HepG2 (cell line): ENCODE data around the gene CEP68. TPM values are rescaled to one million over a fixed set of nuclear protein-coding genes. Genes with fewer than 3 reads are reported as not detected.

Experiments
- ARHGAP35 ChIP-seq: sonication (generic); formaldehyde crosslinking; IDR thresholded peaks from 2 replicates; pipeline ENCODE4 v1.9.0; 2022; ENCODE audit warnings: mild to moderate bottlenecking, inconsistent platforms, moderate library complexity, missing genetic modification reagents, borderline replicate concordance
- ATRX ChIP-seq: sonication (generic); formaldehyde crosslinking; IDR thresholded peaks from 2 replicates; pipeline ENCODE4 v1.4.0; 2020; ENCODE audit warnings: missing genetic modification reagents, borderline replicate concordance
- CBX2 ChIP-seq, 2 experiments: fragments of 200-600 bp in 1 of 2; sonication (generic); formaldehyde crosslinking in 1 of 2; IDR thresholded peaks; 2 replicates each; pipeline versions ENCODE4 v1.7.0 to v1.8.1; 2018 to 2022; ENCODE audit warnings: low read depth in 2 of 2, low read length in 1 of 2, mild to moderate bottlenecking in 1 of 2, missing genetic modification reagents in 1 of 2
- ESRRA ChIP-seq: sonication (generic); formaldehyde crosslinking; IDR thresholded peaks from 2 replicates; pipeline ENCODE4 v1.5.1; 2020; ENCODE audit warnings: mild to moderate bottlenecking, low read depth, missing genetic modification reagents
- GTF3A ChIP-seq: sonication (generic); formaldehyde crosslinking; conservative IDR thresholded peaks from 2 replicates; pipeline ENCODE4 v1.4.0; 2020; ENCODE audit warnings: mild to moderate bottlenecking, missing genetic modification reagents
- ISL2 ChIP-seq: sonication (generic); formaldehyde crosslinking; IDR thresholded peaks from 2 replicates; pipeline ENCODE4 v1.5.0; 2020; ENCODE audit warnings: missing genetic modification reagents
- RBM39 ChIP-seq: fragments of 200-400 bp; formaldehyde crosslinking; IDR thresholded peaks from one replicate; pipeline ENCODE4 v1.6.1; 2018; ENCODE audit warnings: antibody characterized with exemption, mild to moderate bottlenecking, low read depth, low read length; ENCODE audit not compliant: poor library complexity, severe bottlenecking
- RFXAP ChIP-seq: sonication (generic); formaldehyde crosslinking; IDR thresholded peaks from 2 replicates; pipeline ENCODE4 v1.4.0; 2020; ENCODE audit warnings: missing genetic modification reagents, borderline replicate concordance
- RORA ChIP-seq: sonication (generic); formaldehyde crosslinking; IDR thresholded peaks from 2 replicates; pipeline ENCODE4 v1.5.0; 2020; ENCODE audit warnings: mild to moderate bottlenecking, missing genetic modification reagents, moderate library complexity
- TMF1 ChIP-seq: sonication (generic); formaldehyde crosslinking; IDR thresholded peaks from 2 replicates; pipeline ENCODE4 v1.8.1; 2022; ENCODE audit warnings: low read depth, missing genetic modification reagents
- ZNF468 ChIP-seq: sonication (generic); formaldehyde crosslinking; IDR thresholded peaks from 2 replicates; pipeline ENCODE4 v1.8.0; 2022; ENCODE audit warnings: mild to moderate bottlenecking, moderate library complexity, missing genetic modification reagents
- ZNF670 ChIP-seq: sonication (generic); formaldehyde crosslinking; IDR thresholded peaks from 2 replicates; pipeline ENCODE4 v1.8.0; 2022; ENCODE audit warnings: mild to moderate bottlenecking, missing genetic modification reagents, borderline replicate concordance
- ZNF737 ChIP-seq: sonication (generic); formaldehyde crosslinking; IDR thresholded peaks from 2 replicates; pipeline ENCODE4 v1.5.0; 2020; ENCODE audit warnings: missing genetic modification reagents, mild to moderate bottlenecking, borderline replicate concordance
- ZNF749 ChIP-seq: sonication (generic); formaldehyde crosslinking; IDR thresholded peaks from 2 replicates; pipeline ENCODE4 v1.8.0; 2022; ENCODE audit warnings: mild to moderate bottlenecking, missing genetic modification reagents, moderate library complexity, borderline replicate concordance
- ZSCAN30 ChIP-seq: sonication (generic); formaldehyde crosslinking; IDR thresholded peaks from 2 replicates; pipeline ENCODE4 v1.5.0; 2020; ENCODE audit warnings: mild to moderate bottlenecking, missing genetic modification reagents
- polyA plus RNA-seq, 8 experiments: library from polyadenylated mRNA; depleted of rRNA in 3 of 8; stranded (reverse) in 7 of 8; unstranded in 1 of 8; fragments of >200 nt; fragmentation: Illumina TruSeq in 4 of 8; extraction: Trizol in 4 of 8; gene quantifications; 2 replicates each; pipeline versions ENCODE4 v1.2.1 to v1.2.3, GENCODE V29; 2011 to 2016; ENCODE audit warnings: low read depth in 4 of 8, missing spikeins in 1 of 8, mixed read lengths in 1 of 8; ENCODE audit not compliant: insufficient read depth in 1 of 8
- total RNA-seq, 5 experiments: library from RNA; depleted of rRNA; stranded (reverse); fragments of >200 nt; fragmentation: Illumina TruSeq; extraction: Trizol; gene quantifications; 2 replicates each; pipeline ENCODE4 v1.2.3, GENCODE V29; 2016; ENCODE audit warnings: low read depth in 1 of 5
- TF ChIP-seq, protein P1 (sequence below): sonication (generic); formaldehyde crosslinking; IDR thresholded peaks from 2 replicates; pipeline ENCODE4 v1.4.0; 2020; ENCODE audit warnings: missing genetic modification reagents
- TF ChIP-seq, protein P2 (sequence below): sonication (generic); formaldehyde crosslinking; conservative IDR thresholded peaks from 2 replicates; pipeline ENCODE4 v1.4.0; 2020; ENCODE audit warnings: missing genetic modification reagents
- TF ChIP-seq, protein P3 (sequence below): sonication (generic); formaldehyde crosslinking; IDR thresholded peaks from 2 replicates; pipeline ENCODE4 v1.5.0; 2020; ENCODE audit warnings: missing genetic modification reagents
- TF ChIP-seq, protein P4 (sequence below): sonication (generic); formaldehyde crosslinking; IDR thresholded peaks from 2 replicates; pipeline ENCODE4 v1.5.0; 2020; ENCODE audit warnings: missing genetic modification reagents
- TF ChIP-seq, protein P5 (sequence below): IDR thresholded peaks from 2 replicates; pipeline ENCODE4 v1.6.1; 2016; ENCODE audit warnings: low read depth

The CEP68 gene
- total and polyA plus RNA-seq, 2 of the 13 experiments (the other 11 are each of a cell fraction or from before 2014, with no cell fraction given), result 5.7 to 9.3 TPM

DNA sequence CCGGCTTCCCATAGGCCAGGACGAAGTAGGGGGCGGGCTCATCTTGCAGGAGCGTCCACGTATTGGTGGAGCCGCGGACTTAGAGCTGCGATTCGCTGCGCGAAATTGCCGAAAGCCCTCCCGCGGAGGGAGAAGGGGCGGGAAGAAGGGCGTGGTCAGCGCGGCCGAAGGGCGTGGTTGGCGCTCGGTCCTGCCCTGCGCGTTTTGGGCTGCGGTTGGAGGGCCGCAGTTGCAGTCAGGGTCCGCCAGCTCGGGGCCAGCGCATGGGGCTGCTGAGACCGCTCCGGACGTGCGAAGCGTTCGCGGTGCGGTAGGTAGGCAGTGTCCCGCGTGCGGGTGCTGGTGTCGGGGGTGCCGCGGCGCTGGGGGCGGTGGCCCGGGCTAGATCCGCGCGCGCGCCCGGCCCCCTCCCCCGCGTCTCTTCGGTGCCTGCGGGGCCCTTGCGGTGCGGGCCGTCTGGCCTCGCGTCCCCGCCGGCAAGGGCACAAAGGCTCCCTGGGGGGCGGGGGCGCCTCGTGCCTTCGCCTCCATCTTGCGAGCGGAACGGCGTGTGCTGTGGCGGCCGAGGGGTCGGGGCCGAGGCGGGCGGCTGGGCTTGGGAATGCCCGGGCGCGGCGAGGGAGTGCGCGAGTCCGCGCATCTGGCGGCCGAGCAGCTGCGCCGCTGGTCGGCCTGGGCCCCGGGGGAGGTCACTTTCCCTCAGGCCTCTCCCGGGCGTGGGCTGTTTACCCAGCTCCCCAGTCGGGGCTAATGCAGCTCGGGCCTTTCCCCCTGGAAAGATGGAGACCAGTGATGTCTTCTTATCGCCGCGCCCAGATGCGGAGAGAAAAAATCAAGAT is at the start of gene CEP68 (continued):
- peak; percentile 96 for TF ChIP-seq ZNF749 (CRISPR knock-in tag)
- no peak for TF ChIP-seq GTF3A
- TF ChIP-seq ZSCAN30, result no peak
- TF ChIP-seq CBX2 (IDR thresholded peaks at IDR 0.05; ENCODE audit: low read depth, low read length), result no peak
- no peak for TF ChIP-seq CBX2 (CRISPR knock-in tag; IDR thresholded peaks at IDR 0.05; ENCODE audit: low read depth)
- peak; percentile 42; the same call in 1 of the 2 replicates for TF ChIP-seq ISL2 (CRISPR knock-in tag)
- TF ChIP-seq ARHGAP35 (CRISPR knock-in tag), result peak; percentile 91
- TF ChIP-seq, protein P1, sequence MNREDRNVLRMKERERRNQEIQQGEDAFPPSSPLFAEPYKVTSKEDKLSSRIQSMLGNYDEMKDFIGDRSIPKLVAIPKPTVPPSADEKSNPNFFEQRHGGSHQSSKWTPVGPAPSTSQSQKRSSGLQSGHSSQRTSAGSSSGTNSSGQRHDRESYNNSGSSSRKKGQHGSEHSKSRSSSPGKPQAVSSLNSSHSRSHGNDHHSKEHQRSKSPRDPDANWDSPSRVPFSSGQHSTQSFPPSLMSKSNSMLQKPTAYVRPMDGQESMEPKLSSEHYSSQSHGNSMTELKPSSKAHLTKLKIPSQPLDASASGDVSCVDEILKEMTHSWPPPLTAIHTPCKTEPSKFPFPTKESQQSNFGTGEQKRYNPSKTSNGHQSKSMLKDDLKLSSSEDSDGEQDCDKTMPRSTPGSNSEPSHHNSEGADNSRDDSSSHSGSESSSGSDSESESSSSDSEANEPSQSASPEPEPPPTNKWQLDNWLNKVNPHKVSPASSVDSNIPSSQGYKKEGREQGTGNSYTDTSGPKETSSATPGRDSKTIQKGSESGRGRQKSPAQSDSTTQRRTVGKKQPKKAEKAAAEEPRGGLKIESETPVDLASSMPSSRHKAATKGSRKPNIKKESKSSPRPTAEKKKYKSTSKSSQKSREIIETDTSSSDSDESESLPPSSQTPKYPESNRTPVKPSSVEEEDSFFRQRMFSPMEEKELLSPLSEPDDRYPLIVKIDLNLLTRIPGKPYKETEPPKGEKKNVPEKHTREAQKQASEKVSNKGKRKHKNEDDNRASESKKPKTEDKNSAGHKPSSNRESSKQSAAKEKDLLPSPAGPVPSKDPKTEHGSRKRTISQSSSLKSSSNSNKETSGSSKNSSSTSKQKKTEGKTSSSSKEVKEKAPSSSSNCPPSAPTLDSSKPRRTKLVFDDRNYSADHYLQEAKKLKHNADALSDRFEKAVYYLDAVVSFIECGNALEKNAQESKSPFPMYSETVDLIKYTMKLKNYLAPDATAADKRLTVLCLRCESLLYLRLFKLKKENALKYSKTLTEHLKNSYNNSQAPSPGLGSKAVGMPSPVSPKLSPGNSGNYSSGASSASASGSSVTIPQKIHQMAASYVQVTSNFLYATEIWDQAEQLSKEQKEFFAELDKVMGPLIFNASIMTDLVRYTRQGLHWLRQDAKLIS (CRISPR knock-in tag), result 0 out of 2 replicates have a peak, but pooled peaks have one; percentile 33
- no peak for TF ChIP-seq ZNF670 (CRISPR knock-in tag)
- TF ChIP-seq TMF1 (CRISPR knock-in tag), result peak; percentile 64; the same call in 1 of the 2 replicates
- no peak for TF ChIP-seq RORA (CRISPR knock-in tag)
- TF ChIP-seq, protein P2, sequence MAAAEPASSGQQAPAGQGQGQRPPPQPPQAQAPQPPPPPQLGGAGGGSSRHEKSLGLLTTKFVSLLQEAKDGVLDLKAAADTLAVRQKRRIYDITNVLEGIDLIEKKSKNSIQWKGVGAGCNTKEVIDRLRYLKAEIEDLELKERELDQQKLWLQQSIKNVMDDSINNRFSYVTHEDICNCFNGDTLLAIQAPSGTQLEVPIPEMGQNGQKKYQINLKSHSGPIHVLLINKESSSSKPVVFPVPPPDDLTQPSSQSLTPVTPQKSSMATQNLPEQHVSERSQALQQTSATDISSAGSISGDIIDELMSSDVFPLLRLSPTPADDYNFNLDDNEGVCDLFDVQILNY (CRISPR knock-in tag), result peak; percentile 33; the same call in 1 of the 2 replicates
- TF ChIP-seq ZNF468 (CRISPR knock-in tag), result no peak
- TF ChIP-seq RFXAP (CRISPR knock-in tag), result peak; percentile 85
- TF ChIP-seq, protein P3, sequence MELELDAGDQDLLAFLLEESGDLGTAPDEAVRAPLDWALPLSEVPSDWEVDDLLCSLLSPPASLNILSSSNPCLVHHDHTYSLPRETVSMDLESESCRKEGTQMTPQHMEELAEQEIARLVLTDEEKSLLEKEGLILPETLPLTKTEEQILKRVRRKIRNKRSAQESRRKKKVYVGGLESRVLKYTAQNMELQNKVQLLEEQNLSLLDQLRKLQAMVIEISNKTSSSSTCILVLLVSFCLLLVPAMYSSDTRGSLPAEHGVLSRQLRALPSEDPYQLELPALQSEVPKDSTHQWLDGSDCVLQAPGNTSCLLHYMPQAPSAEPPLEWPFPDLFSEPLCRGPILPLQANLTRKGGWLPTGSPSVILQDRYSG, result peak; percentile 88
- TF ChIP-seq ESRRA, result no peak
- TF ChIP-seq, protein P4, sequence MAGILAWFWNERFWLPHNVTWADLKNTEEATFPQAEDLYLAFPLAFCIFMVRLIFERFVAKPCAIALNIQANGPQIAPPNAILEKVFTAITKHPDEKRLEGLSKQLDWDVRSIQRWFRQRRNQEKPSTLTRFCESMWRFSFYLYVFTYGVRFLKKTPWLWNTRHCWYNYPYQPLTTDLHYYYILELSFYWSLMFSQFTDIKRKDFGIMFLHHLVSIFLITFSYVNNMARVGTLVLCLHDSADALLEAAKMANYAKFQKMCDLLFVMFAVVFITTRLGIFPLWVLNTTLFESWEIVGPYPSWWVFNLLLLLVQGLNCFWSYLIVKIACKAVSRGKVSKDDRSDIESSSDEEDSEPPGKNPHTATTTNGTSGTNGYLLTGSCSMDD (CRISPR knock-in tag), result no peak
- peak; percentile 36 for TF ChIP-seq RBM39
- TF ChIP-seq ZNF737 (CRISPR knock-in tag), result no peak
- no peak for TF ChIP-seq ATRX (CRISPR knock-in tag)
- TF ChIP-seq, protein P5, sequence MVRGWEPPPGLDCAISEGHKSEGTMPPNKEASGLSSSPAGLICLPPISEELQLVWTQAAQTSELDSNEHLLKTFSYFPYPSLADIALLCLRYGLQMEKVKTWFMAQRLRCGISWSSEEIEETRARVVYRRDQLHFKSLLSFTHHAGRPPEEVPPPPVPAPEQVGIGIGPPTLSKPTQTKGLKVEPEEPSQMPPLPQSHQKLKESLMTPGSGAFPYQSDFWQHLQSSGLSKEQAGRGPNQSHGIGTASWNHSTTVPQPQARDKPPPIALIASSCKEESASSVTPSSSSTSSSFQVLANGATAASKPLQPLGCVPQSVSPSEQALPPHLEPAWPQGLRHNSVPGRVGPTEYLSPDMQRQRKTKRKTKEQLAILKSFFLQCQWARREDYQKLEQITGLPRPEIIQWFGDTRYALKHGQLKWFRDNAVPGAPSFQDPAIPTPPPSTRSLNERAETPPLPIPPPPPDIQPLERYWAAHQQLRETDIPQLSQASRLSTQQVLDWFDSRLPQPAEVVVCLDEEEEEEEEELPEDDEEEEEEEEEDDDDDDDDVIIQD (CRISPR knock-in tag), result peak; percentile 76; the same call in 1 of the 2 replicates
